NCI-H146 (cell line): Measurements from ENCODE around the gene ABCA4.

Source experiments
- DNase-seq: peaks from one replicate; lab custom pipeline; 2025; lab: John Stamatoyannopoulos, UW

ABCA4 gene

GRCh38 chr1:94083681-94084080, 37.3 kb downstream of the ABCA4 start:
- no peak for DNase-seq

- no peak for DNase-seq
These were observed 39.2 kb downstream of the ABCA4 start for GRCh38 chr1:94081566-94082344.

- no peak for DNase-seq
These were observed 41.0 kb downstream of the ABCA4 start for GRCh38 chr1:94079989-94080388.

DNA sequence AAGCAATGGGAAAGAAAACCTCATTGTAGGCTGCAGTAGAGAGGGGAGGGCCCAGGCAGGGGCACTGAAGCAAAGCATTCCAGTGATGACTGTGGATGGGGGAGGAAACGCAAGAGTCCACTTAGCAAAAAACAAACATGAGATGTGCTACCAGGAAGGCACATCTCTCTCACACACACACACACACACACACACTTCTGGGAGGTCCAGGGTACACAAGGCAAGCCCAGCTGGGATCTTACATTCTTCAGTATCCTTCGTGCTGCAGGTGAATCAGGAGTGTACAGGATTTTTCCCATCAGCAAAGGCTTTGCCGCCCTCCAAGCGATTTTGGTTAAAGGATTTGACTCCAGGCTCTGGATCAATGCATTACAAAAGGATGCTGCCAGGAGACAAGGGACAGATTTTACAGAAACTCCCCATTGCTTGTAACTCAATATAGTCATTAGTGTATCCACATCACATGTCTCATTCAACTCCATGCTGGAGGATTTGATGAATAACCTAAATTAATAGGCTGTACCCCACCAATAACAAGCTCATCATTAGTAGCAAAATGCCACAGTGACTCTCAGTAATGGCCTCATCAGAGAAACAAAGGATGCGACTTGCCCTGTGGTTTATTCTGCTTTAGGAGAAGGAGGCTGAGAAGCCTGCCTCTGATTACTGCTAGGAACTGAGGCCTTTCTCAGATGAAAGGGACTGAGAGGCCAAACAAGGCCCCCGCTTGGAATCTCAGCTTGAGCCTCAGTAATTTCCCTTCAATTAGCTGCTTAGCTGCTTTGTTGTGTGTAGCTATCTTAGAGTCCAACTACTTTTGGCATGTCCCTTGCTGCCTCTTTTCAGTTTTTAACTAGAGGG, 41.6 kb downstream of the ABCA4 start:
- no peak for DNase-seq

DNA sequence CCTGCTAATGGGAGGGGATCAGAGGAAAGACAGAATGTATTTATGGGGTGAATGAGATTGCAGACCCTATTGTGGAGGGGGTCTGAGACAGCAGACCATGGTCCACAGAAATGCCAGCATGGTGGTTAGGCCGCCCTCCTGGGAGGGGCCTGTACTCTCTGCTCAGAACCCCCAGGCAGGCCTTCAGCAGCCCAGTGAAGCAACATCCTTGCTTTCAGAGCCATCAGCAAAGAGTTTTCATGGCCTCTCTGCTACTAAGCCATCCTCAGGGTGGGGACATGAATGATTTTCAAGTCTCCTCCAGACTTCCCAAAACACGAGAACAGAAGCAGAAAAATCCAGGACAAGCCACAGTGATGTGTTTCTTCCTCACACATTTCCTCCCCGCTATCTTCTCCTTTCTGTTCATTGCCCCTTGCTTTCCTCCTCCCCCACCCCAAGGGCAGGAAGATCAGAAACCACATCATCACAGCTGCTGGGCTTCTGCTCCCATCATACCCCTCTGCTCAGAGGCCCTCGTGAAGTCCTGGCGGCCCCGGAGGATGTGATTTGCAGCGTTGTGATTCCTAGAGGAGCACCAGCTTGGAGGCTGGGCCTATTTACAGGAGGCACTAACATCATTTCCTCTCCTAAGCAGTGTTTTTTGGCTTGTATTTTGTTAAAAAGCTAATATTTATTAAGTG, 48.0 kb downstream of the ABCA4 start:
- DNase-seq, result no peak

- DNase-seq, result no peak
These were observed 49.0 kb downstream of the ABCA4 start for GRCh38 chr1:94071976-94072375.

DNA sequence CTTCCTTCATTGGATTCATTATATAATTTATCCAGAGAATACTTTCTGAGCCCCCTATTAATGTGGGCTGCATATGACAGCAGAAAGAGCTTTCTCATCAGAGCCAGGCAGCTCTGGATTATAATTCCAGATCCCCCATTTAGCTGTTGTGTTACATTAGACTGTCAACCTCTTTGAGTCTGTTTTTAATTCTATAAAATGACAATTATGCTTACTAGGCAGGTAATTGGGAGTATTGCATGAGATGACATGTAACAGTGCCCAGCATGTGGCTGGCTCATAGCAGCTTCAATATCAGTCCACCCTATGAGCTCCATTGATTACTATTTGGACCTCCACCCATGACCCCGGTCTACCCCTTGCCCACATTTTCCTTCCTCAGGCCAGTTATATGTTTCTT, 49.6 kb downstream of the ABCA4 start:
- DNase-seq, result no peak

GRCh38 chr1:94070865-94071264, 50.1 kb downstream of the ABCA4 start:
- DNase-seq, result no peak

GRCh38 chr1:94069919-94070285, 51.0 kb downstream of the ABCA4 start:
- no peak for DNase-seq

DNA sequence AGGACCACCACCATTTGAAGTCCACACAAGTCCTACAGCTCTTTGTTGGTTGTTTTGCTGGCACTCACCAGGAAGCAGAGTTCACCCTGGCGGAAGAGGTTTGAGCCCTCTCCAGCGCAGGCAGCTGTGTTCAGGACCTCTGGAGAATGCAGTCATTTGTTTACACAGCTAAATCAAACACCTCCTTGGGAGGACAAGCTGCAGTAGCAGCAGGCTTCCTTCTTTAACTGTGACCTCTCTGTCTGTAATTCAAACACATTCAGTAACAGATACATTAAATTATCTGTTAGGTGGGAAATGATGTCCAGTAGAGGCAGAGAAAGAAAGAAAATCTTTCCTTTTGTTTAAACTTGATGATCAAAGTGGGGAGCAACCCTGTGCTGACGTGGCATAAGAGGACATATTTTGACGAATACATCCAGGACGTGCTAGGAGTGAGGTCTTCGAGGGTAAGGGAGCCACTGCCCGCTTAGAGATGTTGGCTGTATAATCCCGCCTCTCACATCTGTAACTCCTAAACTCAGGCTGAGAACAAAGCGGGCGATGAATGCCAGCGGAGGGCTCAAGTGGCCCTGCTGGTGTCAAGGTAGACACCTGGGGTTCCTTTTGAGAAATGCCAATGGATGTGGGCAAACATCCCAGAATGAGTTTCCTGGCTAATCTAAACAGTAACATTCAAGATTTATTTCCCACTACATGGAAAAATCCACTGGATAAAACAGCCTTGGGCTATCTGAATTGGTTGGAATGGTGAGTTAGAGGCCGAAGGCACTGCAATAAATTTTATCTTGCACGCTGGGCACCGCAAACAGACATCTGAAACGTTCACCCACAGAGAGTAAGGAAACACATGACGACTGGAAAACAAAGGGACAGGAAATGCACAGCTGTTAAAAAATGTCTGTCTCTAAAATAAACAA, 51.7 kb downstream of the ABCA4 start:
- DNase-seq, result peak; percentile 59

DNA sequence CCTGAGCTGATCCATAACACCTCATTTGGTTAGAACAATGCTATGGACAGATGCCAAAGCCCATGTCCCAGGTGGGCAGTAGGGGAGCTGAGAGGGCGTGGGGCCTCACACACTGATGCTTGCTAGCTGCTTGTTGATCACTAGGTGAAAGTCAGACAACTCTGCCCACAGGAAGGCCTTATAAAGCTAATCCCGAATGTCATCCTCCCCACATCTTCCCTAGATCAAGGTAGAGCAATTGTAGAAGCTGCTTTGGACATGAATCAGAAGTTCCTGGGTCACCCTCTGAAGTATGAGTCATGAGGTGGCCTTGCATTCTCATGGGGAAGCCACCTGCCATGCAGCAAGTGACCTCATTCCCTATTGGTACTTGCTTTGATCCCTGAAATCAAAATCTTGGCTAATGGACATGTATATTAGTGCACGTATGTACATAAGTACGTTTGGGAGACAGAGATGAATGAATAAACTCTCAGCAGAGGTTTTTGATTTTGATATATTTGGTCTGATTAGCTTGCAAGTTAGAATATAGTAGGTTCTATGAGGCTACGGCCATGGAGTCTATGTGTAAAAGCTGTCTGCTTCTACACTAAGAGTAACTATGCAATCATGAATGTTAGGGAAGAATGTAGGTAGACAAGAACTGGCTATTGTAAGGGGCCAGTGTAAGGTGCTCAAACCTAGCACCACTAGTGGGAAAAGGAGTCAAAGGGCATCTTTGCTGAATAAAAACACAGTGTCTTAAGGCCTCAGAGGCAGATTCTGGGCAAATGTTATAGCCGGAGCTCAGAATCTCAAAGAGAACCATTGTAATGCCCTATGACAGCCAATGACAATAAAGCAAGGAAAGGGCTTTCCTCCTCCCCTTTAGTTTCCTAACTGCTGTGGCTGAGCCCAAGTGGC, 52.6 kb downstream of the ABCA4 start:
- no peak for DNase-seq

- no peak for DNase-seq
These were observed 53.8 kb downstream of the ABCA4 start for GRCh38 chr1:94067196-94067595.

- DNase-seq, result no peak
These were observed 57.6 kb downstream of the ABCA4 start for GRCh38 chr1:94063379-94063778.

DNA sequence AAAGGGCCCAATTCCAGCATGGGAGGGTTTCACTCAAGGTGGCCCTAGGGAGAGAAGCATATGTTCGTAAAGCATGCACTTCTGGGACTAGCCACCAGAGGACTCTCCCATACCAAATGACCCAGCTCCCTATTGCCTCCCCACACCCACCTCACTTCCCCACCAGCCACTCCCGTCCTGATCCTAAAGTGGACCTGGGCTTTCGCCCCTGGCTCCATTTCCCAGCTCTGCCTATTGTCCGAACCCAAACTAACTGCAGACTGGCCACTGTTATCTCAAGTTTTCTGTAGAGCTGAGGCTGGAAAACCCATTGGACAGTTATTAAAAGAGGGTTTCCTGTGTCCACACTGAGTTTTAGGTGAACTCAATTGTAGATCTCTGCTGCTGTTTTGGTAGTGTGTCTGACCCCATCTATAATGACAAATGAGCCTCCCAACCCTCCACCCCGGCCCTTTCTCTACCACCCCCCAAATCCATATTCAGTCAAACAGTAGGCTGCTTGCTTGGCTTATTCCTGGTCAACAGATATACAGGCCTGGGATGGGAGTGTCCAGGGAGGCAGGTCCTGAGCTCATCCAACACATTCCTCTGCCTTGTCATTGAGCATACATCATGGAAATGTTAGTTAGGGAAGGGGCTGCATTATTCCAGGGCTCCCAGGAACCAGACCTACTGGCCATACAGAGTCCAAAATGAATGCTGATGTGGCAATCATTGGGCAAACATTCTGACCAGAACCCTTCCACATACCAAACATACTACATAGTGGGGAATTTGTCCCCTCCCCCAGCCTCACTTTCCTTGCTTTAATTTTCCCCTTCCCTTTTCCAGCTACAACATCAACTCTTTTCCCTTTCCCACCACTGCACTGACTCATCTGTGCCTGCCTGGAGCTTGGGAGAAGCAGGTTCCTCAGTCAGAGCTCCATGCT, 59.2 kb downstream of the ABCA4 start:
- peak; percentile 11 for DNase-seq

DNA sequence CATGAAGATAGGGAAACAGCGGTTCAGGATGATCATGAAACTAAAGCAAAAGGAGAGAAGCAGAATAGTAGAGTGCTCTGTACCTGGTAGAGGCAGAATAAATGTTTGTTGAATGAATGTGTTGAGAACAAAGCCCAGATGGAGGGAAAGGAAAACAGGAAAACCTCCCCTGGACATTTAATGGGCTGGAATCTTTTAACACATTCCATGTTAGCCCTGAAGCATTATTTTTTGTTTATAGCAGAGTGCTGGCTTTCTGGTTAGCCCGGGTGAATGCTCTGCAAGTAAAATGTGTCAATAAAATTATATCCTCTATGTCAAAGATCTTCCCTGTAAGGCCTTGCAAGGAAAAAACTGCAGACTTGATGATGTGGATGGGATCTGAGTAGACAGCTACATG, 60.2 kb downstream of the ABCA4 start:
- no peak for DNase-seq

DNA sequence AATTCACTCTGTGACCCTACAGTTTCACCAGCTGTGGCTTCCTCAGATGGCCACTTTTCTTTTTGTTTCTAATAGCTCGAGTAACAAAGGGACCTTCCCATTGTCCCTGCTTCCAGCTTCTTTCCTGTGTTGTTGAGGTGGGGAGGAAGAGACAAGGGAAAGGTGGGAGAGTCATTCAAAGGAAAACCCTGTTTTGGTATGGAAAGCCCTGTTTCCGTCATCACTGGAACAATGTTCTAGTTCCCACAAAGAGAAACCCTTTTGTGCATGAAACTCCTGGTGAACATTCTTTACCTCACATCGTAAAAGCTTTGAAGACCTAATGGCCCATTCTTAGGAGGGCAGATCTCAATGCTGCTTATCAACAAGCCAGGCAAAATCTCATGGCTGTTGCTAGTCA, 62.2 kb downstream of the ABCA4 start:
- DNase-seq, result no peak

DNA sequence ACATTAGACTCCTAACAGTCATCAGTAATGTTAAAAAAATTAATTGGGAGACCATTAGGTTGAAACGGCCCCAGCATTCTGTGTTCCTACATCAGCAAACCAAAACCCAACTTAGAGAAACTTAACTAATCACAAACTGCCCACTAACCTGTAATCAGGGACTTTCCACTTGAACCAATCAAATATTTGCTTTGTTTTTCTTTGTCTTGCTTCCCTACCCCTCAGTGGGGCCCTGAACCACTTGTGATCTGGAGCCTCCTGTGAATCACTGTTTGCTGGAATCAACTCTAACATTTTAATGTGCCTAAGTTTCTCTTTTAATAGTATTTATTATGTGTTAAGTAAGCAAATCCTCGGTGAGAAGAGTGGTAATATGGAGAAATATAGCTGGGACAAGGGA, 64.0 kb downstream of the ABCA4 start:
- no peak for DNase-seq

- no peak for DNase-seq
These were observed 64.8 kb downstream of the ABCA4 start for GRCh38 chr1:94056171-94056570.

DNA sequence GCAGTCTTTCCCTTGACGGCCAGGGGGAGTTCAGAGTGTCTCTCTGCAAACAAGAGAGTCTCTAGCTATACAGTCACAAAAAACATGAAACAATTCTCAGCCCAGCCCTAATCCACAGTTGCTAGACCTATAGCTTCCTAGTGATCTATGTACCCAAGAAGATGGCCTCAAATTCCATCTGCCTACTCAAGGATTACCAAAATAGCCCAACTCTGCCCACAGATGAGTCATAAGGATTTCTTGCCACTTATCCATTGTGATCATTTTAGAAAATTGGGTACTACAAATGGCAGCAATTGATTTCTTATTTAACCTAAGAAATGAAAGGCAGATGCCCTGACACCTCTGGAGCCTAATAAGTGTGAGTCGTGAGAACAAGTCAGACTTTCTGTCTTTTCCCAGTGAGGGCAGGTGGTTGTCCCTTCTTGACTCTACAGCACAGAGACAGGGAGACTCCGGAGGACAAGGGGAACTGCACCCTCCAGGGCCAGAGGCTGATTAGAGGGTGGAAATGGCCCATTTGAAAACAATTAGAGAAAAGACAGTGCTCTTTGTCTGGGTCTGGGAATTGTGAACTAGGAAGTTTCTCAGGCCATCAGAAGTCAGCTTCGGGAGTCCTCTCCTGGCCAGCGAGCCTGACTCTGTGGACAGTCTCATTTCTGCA, 65.4 kb downstream of the ABCA4 start:
- no peak for DNase-seq
